Endodermal cell (in vitro differentiated cells): ENCODE data around the gene LRCH2. TPM values are rescaled to one million over a fixed set of nuclear protein-coding genes. Genes with fewer than 3 reads are reported as not detected.

ENCODE experiments used
- DNase-seq: peaks from one replicate; pipeline ENCODE4 v3.0.0-alpha.2; 2017
- H3K27ac ChIP-seq: 2 replicates; pipeline ENCODE4 v1.5.1; 2013; ENCODE audit warnings: mild to moderate bottlenecking, low read depth, low read length, moderate library complexity
- H3K27me3 ChIP-seq: 2 replicates; pipeline ENCODE4 v1.6.1; 2013; ENCODE audit warnings: mild to moderate bottlenecking, low read length, moderate library complexity; ENCODE audit not compliant: insufficient read depth, control insufficient read depth, poor library complexity, severe bottlenecking
- H3K36me3 ChIP-seq: 2 replicates; pipeline ENCODE4 v1.7.0; 2013; ENCODE audit warnings: mild to moderate bottlenecking, low read length, moderate library complexity; ENCODE audit not compliant: control insufficient read depth, insufficient read depth
- H3K4me1 ChIP-seq: one replicate; pipeline ENCODE4 v1.7.0; 2013; ENCODE audit warnings: low read length; ENCODE audit not compliant: control insufficient read depth, insufficient read depth
- H3K4me3 ChIP-seq: 2 replicates; pipeline ENCODE4 v1.5.1; 2013; ENCODE audit warnings: mild to moderate bottlenecking, low read length, moderate library complexity
- H3K9ac ChIP-seq: 2 replicates; pipeline ENCODE4 v1.6.1; 2013; ENCODE audit warnings: mild to moderate bottlenecking, low read length, moderate library complexity; ENCODE audit not compliant: poor library complexity, severe bottlenecking; ENCODE audit errors: extremely low read depth
- H3K9me3 ChIP-seq: 2 replicates; pipeline ENCODE4 v1.6.1; 2013; ENCODE audit warnings: mild to moderate bottlenecking, low read length, moderate library complexity; ENCODE audit not compliant: control insufficient read depth
- H3K27ac Mint-ChIP-seq: 2 replicates; pipeline ENCODE4 v1.8.0; 2020; ENCODE audit warnings: mixed read lengths
- H3K27me3 Mint-ChIP-seq: 2 replicates; pipeline ENCODE4 v1.8.0; 2021; ENCODE audit warnings: mild to moderate bottlenecking, mixed read lengths; ENCODE audit not compliant: insufficient read depth
- H3K36me3 Mint-ChIP-seq: 2 replicates; pipeline ENCODE4 v1.8.0; 2020; ENCODE audit warnings: low read depth, mixed read lengths
- H3K4me1 Mint-ChIP-seq: 2 replicates; pipeline ENCODE4 v1.8.0; 2020; ENCODE audit warnings: mixed read lengths
- H3K4me3 Mint-ChIP-seq: 2 replicates; pipeline ENCODE4 v1.8.0; 2020; ENCODE audit warnings: mild to moderate bottlenecking, moderate library complexity, mixed read lengths
- H3K9me3 Mint-ChIP-seq: 2 replicates; pipeline ENCODE4 v1.8.0; 2020; ENCODE audit warnings: mild to moderate bottlenecking, mixed read lengths
- WGBS, 2 experiments: methylation state at CpG; one replicate each; pipeline versions ENCODE4 v1.1.5 to v1.1.7; 2013; ENCODE audit warnings: missing lambda C conversion rate in 2 of 2, mixed read lengths in 1 of 2; ENCODE audit not compliant: insufficient coverage in 1 of 2, insufficient read length in 1 of 2; 5-methylcytosine and 5-hydroxymethylcytosine counted together
- total RNA-seq, 2 donors: library from RNA; stranded (reverse); fragmentation: NEBNext Ultra II Directional in 1 of 2; extraction: Animal tissue kit (Norgen Biotek cat#: 25700) in 1 of 2; gene quantifications; 2 replicates in 1 of 2; 3 replicates in 1 of 2; pipeline ENCODE4 v1.2.1, GENCODE V29; 2021
- TF ChIP-seq, protein P1 (sequence below): fragments of 200-600 bp; sonication (generic); conservative IDR thresholded peaks from 2 replicates; pipeline ENCODE4 v1.5.0; 2021; ENCODE audit warnings: antibody characterized with exemption, mild to moderate bottlenecking

LRCH2 gene
- total RNA-seq, 2 donors from 2014 or later: 1.0 to 2.8 TPM

GRCh38 chrX:115093191-115093590 lies 140.7 kb downstream of the LRCH2 start:
- WGBS, 2 experiments: 95% methylated on average over 1 of the region's 1 CpG; no CpG with 5 or more reads in 1 of the 2 experiments
- no peaks in the 10 kb centered on the region for H3K36me3 ChIP-seq
- TF ChIP-seq, protein P1, sequence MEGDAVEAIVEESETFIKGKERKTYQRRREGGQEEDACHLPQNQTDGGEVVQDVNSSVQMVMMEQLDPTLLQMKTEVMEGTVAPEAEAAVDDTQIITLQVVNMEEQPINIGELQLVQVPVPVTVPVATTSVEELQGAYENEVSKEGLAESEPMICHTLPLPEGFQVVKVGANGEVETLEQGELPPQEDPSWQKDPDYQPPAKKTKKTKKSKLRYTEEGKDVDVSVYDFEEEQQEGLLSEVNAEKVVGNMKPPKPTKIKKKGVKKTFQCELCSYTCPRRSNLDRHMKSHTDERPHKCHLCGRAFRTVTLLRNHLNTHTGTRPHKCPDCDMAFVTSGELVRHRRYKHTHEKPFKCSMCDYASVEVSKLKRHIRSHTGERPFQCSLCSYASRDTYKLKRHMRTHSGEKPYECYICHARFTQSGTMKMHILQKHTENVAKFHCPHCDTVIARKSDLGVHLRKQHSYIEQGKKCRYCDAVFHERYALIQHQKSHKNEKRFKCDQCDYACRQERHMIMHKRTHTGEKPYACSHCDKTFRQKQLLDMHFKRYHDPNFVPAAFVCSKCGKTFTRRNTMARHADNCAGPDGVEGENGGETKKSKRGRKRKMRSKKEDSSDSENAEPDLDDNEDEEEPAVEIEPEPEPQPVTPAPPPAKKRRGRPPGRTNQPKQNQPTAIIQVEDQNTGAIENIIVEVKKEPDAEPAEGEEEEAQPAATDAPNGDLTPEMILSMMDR: no peak
- Mint-ChIP-seq H3K27me3 (no peaks in the 10 kb centered on the region), H3K4me3 (no peak overlapping the region), H3K27ac (no peak overlapping the region), H3K9me3 (peaks cover 7% of the 10 kb centered on the region), H3K36me3 (no peaks in the 10 kb centered on the region), H3K4me1 (no peaks in the 10 kb centered on the region)
- no peaks in the 10 kb centered on the region for H3K27me3 ChIP-seq
- H3K4me3 ChIP-seq: no peak overlapping the region
- no peaks in the 10 kb centered on the region for H3K9me3 ChIP-seq
- no peaks in the 10 kb centered on the region for H3K4me1 ChIP-seq
- no peak overlapping the region for H3K27ac ChIP-seq
- H3K9ac ChIP-seq: no peak overlapping the region
- no peak for DNase-seq

GRCh38 chrX:115089419-115089818 lies 144.5 kb downstream of the LRCH2 start:
- no peaks in the 10 kb centered on the region for H3K4me1 ChIP-seq
- H3K27ac Mint-ChIP-seq: no peak overlapping the region
- TF ChIP-seq, protein P1: no peak
- peaks cover 1% of the 10 kb centered on the region for H3K27me3 Mint-ChIP-seq
- no peak overlapping the region for H3K4me3 Mint-ChIP-seq
- H3K36me3 ChIP-seq: no peaks in the 10 kb centered on the region
- WGBS, 2 experiments: 100% methylated on average over 1 of the region's 1 CpG; no CpG with 5 or more reads in 1 of the 2 experiments
- H3K4me1 Mint-ChIP-seq: no peaks in the 10 kb centered on the region
- no peaks in the 10 kb centered on the region for H3K36me3 Mint-ChIP-seq
- DNase-seq: no peak
- H3K27me3 ChIP-seq: no peaks in the 10 kb centered on the region
- H3K9ac ChIP-seq: no peak overlapping the region
- H3K27ac ChIP-seq: no peak overlapping the region
- no peaks in the 10 kb centered on the region for H3K9me3 ChIP-seq
- H3K4me3 ChIP-seq: no peak overlapping the region
- H3K9me3 Mint-ChIP-seq: peaks cover 20% of the 10 kb centered on the region

DNA sequence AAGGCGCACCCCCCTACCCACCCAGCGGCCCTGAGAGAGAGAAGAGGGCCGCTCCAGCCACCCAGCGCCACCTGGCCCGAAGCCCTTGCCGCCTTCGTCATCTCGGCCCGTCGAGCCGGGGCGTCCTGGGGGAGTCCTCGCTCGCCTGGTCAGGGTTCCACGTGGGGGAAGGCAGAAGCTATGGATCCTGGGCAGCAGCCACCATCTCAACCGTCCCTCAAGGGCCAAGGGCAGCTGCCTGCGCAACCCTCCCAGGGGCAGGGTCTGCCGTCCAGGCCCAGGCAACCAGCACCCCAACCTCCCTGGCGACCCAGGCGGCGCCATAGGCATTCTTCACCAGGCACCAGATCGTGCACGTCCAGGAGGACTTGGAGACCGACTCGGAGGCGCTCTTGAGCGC lies 165.0 kb downstream of the LRCH2 start:
- peaks cover 31% of the 10 kb centered on the region for H3K27me3 Mint-ChIP-seq

More for the DNA sequence above, 165.0 kb downstream of the LRCH2 start:
- no peak for DNase-seq
- WGBS, 2 experiments: 92 to 97% methylated on average over 8 to 27 of the region's 27 CpGs
- peaks cover 12% of the 10 kb centered on the region for H3K4me1 Mint-ChIP-seq
- H3K27ac Mint-ChIP-seq: no peak overlapping the region
- no peaks in the 10 kb centered on the region for H3K27me3 ChIP-seq
- no peak overlapping the region for H3K4me3 ChIP-seq
- no peaks in the 10 kb centered on the region for H3K4me1 ChIP-seq
- no peak overlapping the region for H3K4me3 Mint-ChIP-seq
- no peaks in the 10 kb centered on the region for H3K36me3 Mint-ChIP-seq
- H3K9ac ChIP-seq: no peak overlapping the region
- no peaks in the 10 kb centered on the region for H3K9me3 Mint-ChIP-seq
- no peak overlapping the region for H3K27ac ChIP-seq
- H3K9me3 ChIP-seq: no peaks in the 10 kb centered on the region
- TF ChIP-seq, protein P1: no peak
- no peaks in the 10 kb centered on the region for H3K36me3 ChIP-seq
